OCI-LY7 (cell line): ENCODE results near the gene NHLRC4.

Experiments used
- CTCF ChIP-seq: fragments of 200-600 bp; sonication (generic); conservative IDR thresholded peaks from 2 replicates; pipeline ENCODE4 v1.5.1; 2014; ENCODE audit warnings: mild to moderate bottlenecking, antibody characterized with exemption, low read length, moderate library complexity, mixed read lengths
- EZH2phosphoT487 ChIP-seq: fragments of 200-600 bp; sonication (generic); IDR thresholded peaks from 2 replicates; pipeline ENCODE4 v1.6.1; 2018; ENCODE audit warnings: low read depth, borderline replicate concordance, mild to moderate bottlenecking, mixed run types, antibody characterized with exemption, low read length, moderate library complexity, mixed read lengths

GRCh38 chr16:572865-573650 lies 6.3 kb downstream of the NHLRC4 start:
- TF ChIP-seq CTCF (no peak), EZH2phosphoT487 (no peak)
